ENCODE measurements around the gene ANLN. TPM values are rescaled to one million over a fixed set of nuclear protein-coding genes. Genes with fewer than 3 reads are reported as not detected.

The ANLN gene
- total RNA-seq, 2 experiments from 2014 or later, result 33.3 to 40.3 TPM

DNA sequence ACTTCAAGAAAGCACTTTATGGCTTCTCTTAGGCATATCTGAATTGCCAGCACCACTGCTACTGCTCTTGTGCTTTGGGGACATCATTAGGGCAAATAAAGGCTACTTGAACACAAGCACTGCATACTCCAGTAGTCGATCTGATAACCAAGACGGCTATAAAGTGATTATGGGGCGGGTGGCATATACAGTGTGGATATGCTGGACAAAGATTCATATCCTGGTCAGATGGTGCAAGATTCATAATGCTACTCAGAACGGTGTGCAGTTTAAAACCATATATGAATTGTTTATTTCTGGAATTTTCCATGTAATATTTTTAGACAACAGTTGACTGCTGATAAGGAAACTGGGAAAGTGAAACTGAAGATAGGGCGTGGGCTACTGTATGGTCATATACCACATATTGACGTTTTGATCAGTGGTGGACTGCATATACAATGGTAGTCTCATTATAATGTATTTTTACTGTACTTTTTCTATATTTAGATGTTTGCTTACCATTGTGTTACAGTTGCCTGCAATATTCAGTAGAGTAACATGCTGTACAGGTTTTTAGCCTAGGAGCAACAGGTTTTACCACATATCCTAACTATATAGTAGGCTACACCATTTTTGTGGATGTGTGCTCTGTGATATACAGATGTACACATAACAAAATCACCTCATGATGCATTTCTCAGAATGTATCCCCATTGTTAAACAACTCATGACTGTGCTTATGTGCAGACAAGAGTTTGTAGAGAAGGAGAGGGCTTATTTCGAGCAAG is 15.2 kb downstream of the ANLN start:
- ChIA-PET CTCF (no interaction called here), POLR2A (no interaction called here)

DNA sequence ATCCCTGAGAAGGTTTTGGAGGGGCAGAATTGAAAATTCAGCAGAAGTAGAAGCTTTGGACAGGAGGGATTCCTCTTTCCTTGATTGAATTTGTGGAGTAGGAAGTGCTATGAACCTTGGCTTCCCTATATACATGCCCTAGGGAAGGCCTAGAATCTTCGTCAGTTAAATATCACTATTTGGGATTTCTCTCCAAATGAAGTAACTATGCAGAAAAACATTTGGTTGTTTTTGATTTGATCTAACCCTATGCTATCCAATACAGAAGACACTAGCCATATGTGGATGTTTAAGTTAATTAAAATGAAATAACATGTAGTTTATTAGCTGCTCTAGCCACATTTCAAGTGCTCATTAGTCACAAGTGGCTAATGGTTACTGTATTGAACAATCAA is 15.7 kb downstream of the ANLN start:
- CTCF ChIA-PET, result no interaction called here
- POLR2A ChIA-PET, result no interaction called here

- ChIA-PET CTCF (no interaction called here), POLR2A (no interaction called here)
These were observed 16.5 kb downstream of the ANLN start for GRCh38 chr7:36406156-36406555.

GRCh38 chr7:36407636-36408550 is 18.2 kb downstream of the ANLN start:
- CTCF ChIA-PET, result no interaction called here
- POLR2A ChIA-PET, result no interaction called here

DNA sequence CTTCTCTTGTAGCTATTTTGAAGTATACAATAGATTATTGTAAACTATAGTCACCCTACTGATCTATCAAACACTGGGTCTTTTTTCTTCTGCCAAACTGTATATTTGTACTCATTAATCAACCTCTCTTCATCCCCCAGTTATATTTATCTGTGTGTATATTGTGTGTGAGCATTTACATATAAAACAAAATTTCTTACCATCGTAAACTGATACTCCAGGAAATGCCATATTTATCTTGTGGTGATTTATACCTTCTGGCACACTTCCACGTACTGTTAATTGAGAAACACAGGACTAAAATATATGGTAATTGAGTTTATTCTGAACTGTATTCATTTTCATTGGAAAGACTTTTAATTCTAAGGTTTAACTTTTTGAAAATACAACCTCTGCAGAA is 18.9 kb downstream of the ANLN start:
- CTCF ChIA-PET, result no interaction called here

GRCh38 chr7:36409180-36409579 is 19.5 kb downstream of the ANLN start:
- ChIA-PET POLR2A (no interaction called here), CTCF (interaction anchor here (0.5 kb wide), 1 partner anchor 260 kb away, joined by 3 read pairs; no protein-coding TSS in a partner anchor)

More for the DNA sequence above, 18.9 kb downstream of the ANLN start:
- POLR2A ChIA-PET, result no interaction called here

DNA sequence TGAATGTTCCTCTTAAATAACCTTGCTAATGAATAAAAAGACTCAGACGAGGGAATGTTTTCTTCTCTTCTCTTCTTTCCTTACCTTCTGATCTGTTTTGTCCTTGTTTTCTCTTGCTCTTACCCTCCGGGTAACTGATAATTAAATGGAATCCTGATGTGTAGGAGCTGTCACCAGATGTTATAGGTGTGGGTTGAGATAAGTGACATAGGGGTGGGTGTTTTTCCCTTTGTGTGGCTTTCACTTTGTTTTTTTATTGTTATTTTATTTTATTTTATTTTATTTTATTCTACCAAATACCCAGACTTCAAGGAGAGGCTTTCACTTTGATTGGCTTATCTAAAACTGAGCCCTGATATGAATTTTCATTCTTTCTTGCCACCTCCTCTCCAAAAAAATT is 25.5 kb downstream of the ANLN start:
- POLR2A ChIA-PET, result no interaction called here
- CTCF ChIA-PET, result no interaction called here

DNA sequence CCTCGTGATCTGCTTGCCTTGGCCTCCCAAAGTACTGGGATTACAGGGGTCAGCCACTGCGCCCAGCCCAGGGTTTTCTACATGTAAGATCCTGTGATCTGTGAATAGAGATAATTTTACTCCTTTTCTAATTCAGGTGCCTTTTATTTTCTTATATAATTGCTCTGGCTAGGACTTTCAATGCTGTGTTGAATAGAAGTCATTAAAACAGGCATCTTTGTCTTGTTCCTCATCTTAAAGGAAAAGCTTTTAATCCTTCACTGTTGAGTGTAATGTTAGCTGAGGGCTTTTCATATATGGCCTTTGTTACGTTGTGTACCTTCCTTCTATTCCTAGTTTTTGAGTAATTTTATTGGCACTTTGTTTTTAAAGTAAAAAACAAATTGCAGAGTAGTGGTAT is 26.6 kb downstream of the ANLN start:
- CTCF ChIA-PET, result no interaction called here
- POLR2A ChIA-PET, result no interaction called here

- ChIA-PET POLR2A (interaction anchor here (0.7 kb wide), 1 partner anchor 457 kb away, joined by 4 read pairs; no protein-coding TSS in a partner anchor), CTCF (no interaction called here)
These were observed 30.6 kb downstream of the ANLN start for GRCh38 chr7:36420307-36420706.

GRCh38 chr7:36422072-36422471 is 32.4 kb downstream of the ANLN start:
- ChIA-PET CTCF (no interaction called here), POLR2A (no interaction called here)

GRCh38 chr7:36423633-36424032 is 34.0 kb downstream of the ANLN start:
- CTCF ChIA-PET, result no interaction called here
- POLR2A ChIA-PET, result no interaction called here

DNA sequence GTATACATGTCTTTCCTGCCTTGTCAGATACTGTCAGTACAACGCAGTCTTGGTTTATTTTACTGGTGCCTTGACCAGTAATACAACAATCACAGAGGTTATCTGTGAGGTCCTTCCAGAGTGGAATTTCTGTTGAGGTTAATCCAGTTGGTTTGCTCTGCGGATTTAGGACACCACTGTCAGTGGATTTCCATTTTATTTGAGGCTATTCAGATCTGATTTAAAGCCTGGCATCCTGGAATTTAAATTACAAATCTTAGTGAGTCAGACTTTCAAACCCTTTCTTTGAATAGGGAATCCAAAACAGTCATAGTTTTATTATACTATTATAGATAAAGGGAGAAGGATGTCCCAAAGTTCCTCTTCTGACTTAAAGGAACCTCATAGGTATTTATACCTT is 40.5 kb downstream of the ANLN start:
- ChIA-PET CTCF (no interaction called here), POLR2A (no interaction called here)

- ChIA-PET POLR2A (no interaction called here), CTCF (no interaction called here)
These were observed 41.2 kb downstream of the ANLN start for GRCh38 chr7:36430881-36431280.

DNA sequence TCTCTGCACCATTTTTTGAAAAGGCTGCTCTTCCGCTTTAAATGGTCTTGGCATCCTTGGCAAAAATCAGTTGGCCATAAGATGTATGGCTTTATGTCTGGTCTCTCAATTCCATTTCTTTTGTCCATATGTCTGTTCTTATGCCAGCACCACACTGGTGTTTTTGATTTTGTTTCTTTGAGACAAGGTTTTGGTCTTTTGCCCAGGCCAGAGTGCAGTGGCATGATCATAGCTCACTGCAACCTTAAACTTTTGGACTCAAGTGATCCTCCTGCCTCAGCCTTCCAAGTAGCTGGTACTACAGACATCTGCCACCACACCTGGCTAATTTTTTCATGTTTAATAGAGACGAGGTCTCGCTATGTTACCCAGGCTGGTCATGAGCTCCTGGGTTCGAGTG is 48.5 kb downstream of the ANLN start:
- ChIA-PET POLR2A (no interaction called here), CTCF (no interaction called here)

- ChIA-PET POLR2A (no interaction called here), CTCF (interaction anchor here (1.6 kb wide), 1 partner anchor 759 kb away, joined by 5 read pairs; no protein-coding TSS in a partner anchor)
These were observed 50.0 kb downstream of the ANLN start for GRCh38 chr7:36439624-36440023.

DNA sequence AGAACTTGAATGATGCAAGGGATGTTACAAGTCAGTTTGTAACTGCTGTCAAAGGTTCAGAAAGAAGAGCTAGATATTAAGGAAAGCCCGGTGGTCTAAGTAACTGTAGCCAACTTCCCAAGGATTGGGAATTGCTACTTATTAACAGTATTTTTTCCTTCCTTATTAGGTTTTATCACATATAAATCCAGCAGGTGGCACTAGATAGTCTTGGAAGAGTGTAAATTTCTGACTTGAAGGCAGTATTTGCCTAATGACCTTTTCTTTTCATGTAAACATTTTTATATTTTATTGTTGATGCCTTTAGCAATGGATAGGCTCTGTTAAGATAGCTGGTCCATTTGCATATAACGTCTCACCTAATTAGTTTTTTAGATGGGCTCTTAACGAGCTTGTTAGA is 51.2 kb downstream of the ANLN start:
- ChIA-PET CTCF (interaction anchor here (1.4 to 1.6 kb wide), 2 partner anchors 758 to 760 kb away, joined by 5 read pairs; no protein-coding TSS in a partner anchor), POLR2A (no interaction called here)

- ChIA-PET CTCF (interaction anchor here (0.6 to 1.6 kb wide), 3 partner anchors 637 to 759 kb away, joined by 5 read pairs; no protein-coding TSS in a partner anchor), POLR2A (no interaction called here)
These were observed 51.8 kb downstream of the ANLN start for GRCh38 chr7:36441344-36442022.

DNA sequence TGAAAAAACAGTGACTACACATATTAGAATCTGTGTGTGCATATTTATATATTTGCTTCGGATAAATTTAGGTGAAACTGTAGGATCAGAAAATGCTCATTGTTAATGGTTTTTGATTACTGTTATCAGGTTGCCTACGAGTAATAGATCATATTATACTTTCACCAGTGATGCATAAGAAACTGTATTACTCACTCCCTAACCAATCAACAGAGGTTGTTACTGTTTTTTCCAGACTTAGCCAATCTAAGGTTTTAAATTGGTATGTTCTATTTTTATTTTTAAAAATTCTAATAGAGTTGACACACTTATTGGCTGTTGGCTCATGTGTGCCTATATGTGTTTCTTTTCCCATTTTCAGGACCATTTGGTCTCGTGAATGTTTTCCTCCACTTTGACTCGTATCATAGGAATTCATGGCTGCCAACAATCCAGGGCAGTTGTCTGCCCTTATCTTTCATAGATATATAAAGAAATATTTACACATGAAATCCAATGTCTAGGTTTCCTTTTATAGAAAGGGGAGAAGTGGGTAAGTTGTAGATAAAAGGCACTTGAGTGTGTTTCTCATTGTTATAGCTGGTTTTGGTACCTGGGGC is 59.2 kb downstream of the ANLN start:
- ChIA-PET CTCF (no interaction called here), POLR2A (no interaction called here)

GRCh38 chr7:36449685-36450084 is 60.0 kb downstream of the ANLN start:
- POLR2A ChIA-PET, result no interaction called here
- CTCF ChIA-PET, result no interaction called here

DNA sequence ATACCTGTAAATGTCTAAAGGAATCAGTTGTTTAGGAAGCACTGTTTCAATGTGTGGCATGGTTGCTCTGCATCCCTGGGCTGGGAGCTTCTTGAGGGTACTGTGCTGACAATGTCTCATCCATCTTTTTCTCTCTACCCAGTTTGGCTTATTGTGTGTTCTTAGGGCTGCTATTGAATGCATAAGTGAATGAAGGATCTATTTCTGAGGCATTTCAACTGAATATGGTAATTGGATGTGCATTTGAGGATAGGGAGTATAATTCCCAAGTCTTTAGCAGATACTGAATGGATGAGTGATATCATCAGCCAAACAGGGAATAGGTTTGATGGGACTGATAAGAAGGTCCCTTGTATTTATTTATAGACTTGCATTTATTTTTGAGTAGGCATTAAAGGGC is 64.1 kb downstream of the ANLN start:
- CTCF ChIA-PET, result no interaction called here
- POLR2A ChIA-PET, result no interaction called here

All from activated CD8-positive, alpha-beta memory T cell treated with anti-CD3 and anti-CD28 coated beads for 36 hours (primary cell).